HepG2 (cell line): Measurements from ENCODE around the gene DIAPH1. TPM values are rescaled to one million over a fixed set of nuclear protein-coding genes. Genes with fewer than 3 reads are reported as not detected.

Experiments used
- ATAC-seq: fragments of 200-7000 bp; cut with Tn5 transposase; 3 replicates; pipeline ENCODE4 v1.9.1; 2020; ENCODE audit warnings: mild to moderate bottlenecking, moderate library complexity
- BruUV-seq: library from RNA; stranded (reverse); fragments of 400-500 nt; replicated peaks from 2 replicates; lab custom pipeline; 2021; lab: Mats Ljungman, UMichigan
- CTCF ChIA-PET: fragments of 300-600 bp; formaldehyde crosslinking; extraction: SDS; loops from one replicate; lab custom pipeline; 2021; ENCODE audit warnings: low total read pairs, inconsistent platforms, low intra/inter-chr PET ratio; lab: Yijun Ruan, JAX
- POLR2A ChIA-PET: fragments of 350-600 bp; sonication (Branson Sonifier 250); formaldehyde crosslinking; loops from one replicate; lab custom pipeline; 2020; ENCODE audit warnings: antibody characterized with exemption, inconsistent platforms; lab: Yijun Ruan, JAX
- DNase-seq: peaks from one replicate; pipeline ENCODE4 v3.0.0-alpha.2; 2015; ENCODE audit warnings: low spot score
- FAIRE-seq: peaks from 3 replicates; lab custom pipeline; 2011; peaks lifted over from hg19 to GRCh38; lab: Jason Lieb, UNC
- H2AFZ ChIP-seq: one replicate; pipeline ENCODE4 v1.6.1; 2011; ENCODE audit warnings: low read length, inconsistent platforms
- H3K27ac ChIP-seq: fragments of 300-600 bp; 3 replicates; pipeline ENCODE4 v1.8.0; 2011; ENCODE audit warnings: mixed run types, mild to moderate bottlenecking, mixed read lengths, low read length, inconsistent platforms; ENCODE audit not compliant: insufficient read depth; ENCODE audit errors: extremely low read length
- H3K27me3 ChIP-seq, 2 experiments: fragments of 200-600 bp in 1 of 2; 2 replicates in 1 of 2; 3 replicates in 1 of 2; pipeline versions ENCODE4 v1.6.0 to v1.8.0; 2011; ENCODE audit warnings: low read length in 2 of 2, mild to moderate bottlenecking in 2 of 2, moderate library complexity in 2 of 2, inconsistent platforms in 1 of 2; ENCODE audit not compliant: insufficient read depth in 2 of 2, control insufficient read depth in 1 of 2
- H3K36me3 ChIP-seq, 2 experiments: fragments of 200-600 bp in 1 of 2; replicated peaks in 1 of 2; 2 replicates in 1 of 2; 3 replicates in 1 of 2; pipeline versions ENCODE4 v1.5.1 to v1.8.0; 2011; ENCODE audit warnings: low read length in 2 of 2, inconsistent platforms in 1 of 2; ENCODE audit not compliant: insufficient read depth in 2 of 2, control insufficient read depth in 1 of 2
- H3K4me1 ChIP-seq: 2 replicates; pipeline ENCODE4 v1.5.1; 2012; ENCODE audit warnings: low read length, inconsistent platforms; ENCODE audit not compliant: insufficient read depth
- H3K4me2 ChIP-seq: 2 replicates; pipeline ENCODE4 v1.6.0; 2011; ENCODE audit warnings: low read depth, low read length, inconsistent platforms
- H3K4me3 ChIP-seq, 3 experiments: fragments of 200-600 bp in 1 of 3; sonication (generic), shearing (Covaris generic) in 1 of 3; replicated peaks in 1 of 3; 2 replicates each; pipeline ENCODE4 v1.5.1; 2011 to 2016; ENCODE audit warnings: low read length in 3 of 3, inconsistent platforms in 2 of 3, low read depth in 2 of 3, mild to moderate bottlenecking in 2 of 3, control low read depth in 1 of 3, mixed read lengths in 1 of 3; ENCODE audit not compliant: insufficient read depth in 1 of 3
- H3K79me2 ChIP-seq: one replicate; pipeline ENCODE4 v1.6.1; 2011; ENCODE audit warnings: low read length, inconsistent platforms; ENCODE audit not compliant: insufficient read depth
- H3K9ac ChIP-seq: 2 replicates; pipeline ENCODE4 v1.6.0; 2011; ENCODE audit warnings: mild to moderate bottlenecking, low read depth, low read length, inconsistent platforms; ENCODE audit not compliant: insufficient read depth
- H3K9me3 ChIP-seq: 2 replicates; pipeline ENCODE4 v1.5.1; 2012; ENCODE audit warnings: mild to moderate bottlenecking, low read length
- H4K20me1 ChIP-seq: 2 replicates; pipeline ENCODE4 v1.6.0; 2011; ENCODE audit warnings: inconsistent platforms, mild to moderate bottlenecking, low read length, moderate library complexity; ENCODE audit not compliant: insufficient read depth
- HHEX ChIP-seq: IDR thresholded peaks from 2 replicates; pipeline ENCODE4 v1.6.1; 2016; ENCODE audit warnings: control low read depth
- JUN ChIP-seq: sonication (generic); formaldehyde crosslinking; IDR thresholded peaks from 2 replicates; pipeline ENCODE4 v1.4.0; 2020; ENCODE audit warnings: mild to moderate bottlenecking, missing genetic modification reagents
- KDM5B ChIP-seq: sonication (generic); formaldehyde crosslinking; IDR thresholded peaks from 2 replicates; pipeline ENCODE4 v1.4.0; 2020; ENCODE audit warnings: missing genetic modification reagents, mild to moderate bottlenecking, borderline replicate concordance
- MAFF ChIP-seq: IDR thresholded peaks from 2 replicates; pipeline ENCODE4 v1.6.1; 2011; ENCODE audit warnings: low read depth, low read length, improper control_type of control experiment
- RFX3 ChIP-seq: IDR thresholded peaks from 2 replicates; pipeline ENCODE4 v1.6.1; 2016; ENCODE audit warnings: missing biosample characterization, missing genetic modification reagents
- ZBTB38 ChIP-seq: sonication (generic); formaldehyde crosslinking; IDR thresholded peaks from 2 replicates; pipeline ENCODE4 v1.5.1; 2020; ENCODE audit warnings: mild to moderate bottlenecking, missing genetic modification reagents
- ZC3H4 ChIP-seq: sonication (generic); formaldehyde crosslinking; IDR thresholded peaks from 2 replicates; pipeline ENCODE4 v1.4.0; 2020; ENCODE audit warnings: missing genetic modification reagents, borderline replicate concordance
- ZNF274 ChIP-seq: sonication (generic); formaldehyde crosslinking; IDR thresholded peaks from 2 replicates; pipeline ENCODE4 v1.5.1; 2020; ENCODE audit warnings: mild to moderate bottlenecking, missing genetic modification reagents
- ZNF570 ChIP-seq: sonication (generic); formaldehyde crosslinking; IDR thresholded peaks from 2 replicates; pipeline ENCODE4 v1.4.0; 2020; ENCODE audit warnings: mild to moderate bottlenecking, missing genetic modification reagents, borderline replicate concordance
- ZNF780A ChIP-seq: sonication (generic); formaldehyde crosslinking; IDR thresholded peaks from 2 replicates; pipeline ENCODE4 v1.8.0; 2022; ENCODE audit warnings: mild to moderate bottlenecking, missing genetic modification reagents, moderate library complexity
- ZSCAN29 ChIP-seq: sonication (generic); formaldehyde crosslinking; conservative IDR thresholded peaks from 2 replicates; pipeline ENCODE4 v1.4.0; 2020; ENCODE audit warnings: mild to moderate bottlenecking, missing genetic modification reagents
- in situ Hi-C: cut with HindIII; loops from 2 replicates; pipeline ENCODE4 v1.10.0; 2017; ENCODE audit warnings: low pct_unique_long_range_greater_than_20kb; ENCODE audit not compliant: extremely low pct_ligation_motif_present
- intact Hi-C: fragments of 100-400 bp; cut with micrococcal nuclease; formaldehyde crosslinking; loops from one replicate; pipeline ENCODE4 v1.10.0; 2022; ENCODE audit not compliant: unreplicated experiment
- polyA plus RNA-seq, 8 experiments: library from polyadenylated mRNA; depleted of rRNA in 3 of 8; stranded (reverse) in 7 of 8; unstranded in 1 of 8; fragments of >200 nt; fragmentation: Illumina TruSeq in 4 of 8; extraction: Trizol in 4 of 8; gene quantifications; 2 replicates each; pipeline versions ENCODE4 v1.2.1 to v1.2.3, GENCODE V29; 2011 to 2016; ENCODE audit warnings: low read depth in 4 of 8, missing spikeins in 1 of 8, mixed read lengths in 1 of 8; ENCODE audit not compliant: insufficient read depth in 1 of 8
- total RNA-seq, 5 experiments: library from RNA; depleted of rRNA; stranded (reverse); fragments of >200 nt; fragmentation: Illumina TruSeq; extraction: Trizol; gene quantifications; 2 replicates each; pipeline ENCODE4 v1.2.3, GENCODE V29; 2016; ENCODE audit warnings: low read depth in 1 of 5
- TF ChIP-seq, protein P1 (sequence below): sonication (generic); formaldehyde crosslinking; IDR thresholded peaks from 2 replicates; pipeline ENCODE4 v1.8.1; 2023; ENCODE audit warnings: mild to moderate bottlenecking, missing genetic modification reagents, borderline replicate concordance
- TF ChIP-seq, protein P2 (sequence below): sonication (generic); formaldehyde crosslinking; IDR thresholded peaks from 2 replicates; pipeline ENCODE4 v1.5.1; 2020; ENCODE audit warnings: mild to moderate bottlenecking, missing genetic modification reagents, moderate library complexity
- TF ChIP-seq, protein P3 (sequence below): IDR thresholded peaks from 2 replicates; pipeline ENCODE4 v1.6.1; 2016; ENCODE audit warnings: control low read depth
- TF ChIP-seq, protein P4 (sequence below): sonication (generic); formaldehyde crosslinking; IDR thresholded peaks from 2 replicates; pipeline ENCODE4 v1.4.0; 2020; ENCODE audit warnings: missing genetic modification reagents, borderline replicate concordance
- TF ChIP-seq, protein P5 (sequence below): IDR thresholded peaks from 2 replicates; pipeline ENCODE4 v1.6.1; 2016; ENCODE audit warnings: missing compliant biosample characterization, missing genetic modification reagents, borderline replicate concordance

DIAPH1 gene
- total and polyA plus RNA-seq, 2 of the 13 experiments (the other 11 are each of a cell fraction or from before 2014, with no cell fraction given) = 25.1 to 33.9 TPM

DNA sequence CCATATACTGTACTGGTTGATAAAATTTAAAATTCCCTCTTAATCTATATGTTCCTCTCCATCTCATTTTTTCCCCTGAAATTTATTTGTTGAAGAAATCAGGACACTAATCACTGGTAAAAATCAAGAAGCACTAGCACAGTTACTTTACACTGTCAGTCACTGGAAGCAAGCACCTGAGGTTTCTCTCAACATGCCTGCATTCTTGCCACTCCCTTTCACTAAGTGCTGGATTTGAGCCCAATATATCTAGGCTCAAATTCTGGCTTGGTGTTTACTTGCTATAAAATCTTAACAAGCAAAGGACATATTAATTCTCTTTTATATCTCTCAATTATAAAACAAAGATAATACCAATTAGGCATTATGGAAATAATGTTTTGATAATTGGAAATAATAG, 58.6 kb downstream of the DIAPH1 start (continued):
- TF ChIP-seq ZNF570 (CRISPR knock-in tag) (no peak), JUN (no peak), HHEX (CRISPR knock-in tag) (no peak), KDM5B (CRISPR knock-in tag) (no peak)

DNA sequence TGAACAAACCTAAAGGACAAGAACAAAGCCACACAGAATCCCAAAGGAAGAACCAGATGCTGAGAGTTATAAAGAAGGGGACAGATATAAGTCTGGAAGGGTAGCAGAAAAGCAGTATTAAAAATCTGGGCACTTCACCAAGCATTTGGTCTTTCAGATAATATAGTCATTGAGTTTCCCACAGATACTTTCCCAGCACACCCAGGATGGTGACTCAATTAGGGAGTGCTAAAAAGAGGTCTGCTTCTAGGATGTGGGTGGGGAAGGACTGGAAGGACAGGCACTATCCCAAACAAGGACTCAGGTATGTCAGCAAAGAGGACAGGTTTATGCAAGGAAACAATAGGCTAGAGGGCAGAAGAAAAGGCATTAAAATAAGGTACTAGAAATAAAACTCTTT, 59.3 kb downstream of the DIAPH1 start:
- Histone ChIP-seq H3K9me3 (no peaks in the 10 kb centered on the region), H3K79me2 (no peaks in the 10 kb centered on the region), H3K9ac (no peak overlapping the region), H3K4me1 (peaks cover 5% of the 10 kb centered on the region), H3K36me3 (peaks cover 9 to 47% of the 10 kb centered on the region in 2 experiments), H3K27ac (no peak overlapping the region), H2AFZ (no peak overlapping the region), H4K20me1 (no peaks in the 10 kb centered on the region), H3K4me3 (no peak overlapping the region), H3K27me3 (no peaks in the 10 kb centered on the region), H3K4me2 (no peak overlapping the region)
- no peak for TF ChIP-seq ZBTB38
- no peak for TF ChIP-seq ZNF274 (CRISPR knock-in tag)
- TF ChIP-seq MAFF = no peak
- TF ChIP-seq RFX3 = no peak
- TF ChIP-seq, protein P1, sequence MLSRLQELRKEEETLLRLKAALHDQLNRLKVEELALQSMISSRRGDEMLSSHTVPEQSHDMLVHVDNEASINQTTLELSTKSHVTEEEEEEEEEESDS (CRISPR knock-in tag) = no peak
- TF ChIP-seq ZSCAN29 (CRISPR knock-in tag) = no peak
- no peak for TF ChIP-seq ZNF780A (CRISPR knock-in tag)
- no peak for TF ChIP-seq ZC3H4 (CRISPR knock-in tag)
- TF ChIP-seq, protein P2, sequence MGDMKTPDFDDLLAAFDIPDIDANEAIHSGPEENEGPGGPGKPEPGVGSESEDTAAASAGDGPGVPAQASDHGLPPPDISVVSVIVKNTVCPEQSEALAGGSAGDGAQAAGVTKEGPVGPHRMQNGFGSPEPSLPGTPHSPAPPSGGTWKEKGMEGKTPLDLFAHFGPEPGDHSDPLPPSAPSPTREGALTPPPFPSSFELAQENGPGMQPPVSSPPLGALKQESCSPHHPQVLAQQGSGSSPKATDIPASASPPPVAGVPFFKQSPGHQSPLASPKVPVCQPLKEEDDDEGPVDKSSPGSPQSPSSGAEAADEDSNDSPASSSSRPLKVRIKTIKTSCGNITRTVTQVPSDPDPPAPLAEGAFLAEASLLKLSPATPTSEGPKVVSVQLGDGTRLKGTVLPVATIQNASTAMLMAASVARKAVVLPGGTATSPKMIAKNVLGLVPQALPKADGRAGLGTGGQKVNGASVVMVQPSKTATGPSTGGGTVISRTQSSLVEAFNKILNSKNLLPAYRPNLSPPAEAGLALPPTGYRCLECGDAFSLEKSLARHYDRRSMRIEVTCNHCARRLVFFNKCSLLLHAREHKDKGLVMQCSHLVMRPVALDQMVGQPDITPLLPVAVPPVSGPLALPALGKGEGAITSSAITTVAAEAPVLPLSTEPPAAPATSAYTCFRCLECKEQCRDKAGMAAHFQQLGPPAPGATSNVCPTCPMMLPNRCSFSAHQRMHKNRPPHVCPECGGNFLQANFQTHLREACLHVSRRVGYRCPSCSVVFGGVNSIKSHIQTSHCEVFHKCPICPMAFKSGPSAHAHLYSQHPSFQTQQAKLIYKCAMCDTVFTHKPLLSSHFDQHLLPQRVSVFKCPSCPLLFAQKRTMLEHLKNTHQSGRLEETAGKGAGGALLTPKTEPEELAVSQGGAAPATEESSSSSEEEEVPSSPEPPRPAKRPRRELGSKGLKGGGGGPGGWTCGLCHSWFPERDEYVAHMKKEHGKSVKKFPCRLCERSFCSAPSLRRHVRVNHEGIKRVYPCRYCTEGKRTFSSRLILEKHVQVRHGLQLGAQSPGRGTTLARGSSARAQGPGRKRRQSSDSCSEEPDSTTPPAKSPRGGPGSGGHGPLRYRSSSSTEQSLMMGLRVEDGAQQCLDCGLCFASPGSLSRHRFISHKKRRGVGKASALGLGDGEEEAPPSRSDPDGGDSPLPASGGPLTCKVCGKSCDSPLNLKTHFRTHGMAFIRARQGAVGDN (CRISPR knock-in tag) = no peak
- TF ChIP-seq, protein P3, sequence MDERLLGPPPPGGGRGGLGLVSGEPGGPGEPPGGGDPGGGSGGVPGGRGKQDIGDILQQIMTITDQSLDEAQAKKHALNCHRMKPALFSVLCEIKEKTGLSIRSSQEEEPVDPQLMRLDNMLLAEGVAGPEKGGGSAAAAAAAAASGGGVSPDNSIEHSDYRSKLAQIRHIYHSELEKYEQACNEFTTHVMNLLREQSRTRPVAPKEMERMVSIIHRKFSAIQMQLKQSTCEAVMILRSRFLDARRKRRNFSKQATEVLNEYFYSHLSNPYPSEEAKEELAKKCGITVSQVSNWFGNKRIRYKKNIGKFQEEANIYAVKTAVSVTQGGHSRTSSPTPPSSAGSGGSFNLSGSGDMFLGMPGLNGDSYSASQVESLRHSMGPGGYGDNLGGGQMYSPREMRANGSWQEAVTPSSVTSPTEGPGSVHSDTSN (CRISPR knock-in tag) = no peak
- TF ChIP-seq, protein P4, sequence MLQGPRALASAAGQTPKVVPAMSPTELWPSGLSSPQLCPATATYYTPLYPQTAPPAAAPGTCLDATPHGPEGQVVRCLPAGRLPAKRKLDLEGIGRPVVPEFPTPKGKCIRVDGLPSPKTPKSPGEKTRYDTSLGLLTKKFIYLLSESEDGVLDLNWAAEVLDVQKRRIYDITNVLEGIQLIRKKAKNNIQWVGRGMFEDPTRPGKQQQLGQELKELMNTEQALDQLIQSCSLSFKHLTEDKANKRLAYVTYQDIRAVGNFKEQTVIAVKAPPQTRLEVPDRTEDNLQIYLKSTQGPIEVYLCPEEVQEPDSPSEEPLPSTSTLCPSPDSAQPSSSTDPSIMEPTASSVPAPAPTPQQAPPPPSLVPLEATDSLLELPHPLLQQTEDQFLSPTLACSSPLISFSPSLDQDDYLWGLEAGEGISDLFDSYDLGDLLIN (CRISPR knock-in tag) = no peak
- TF ChIP-seq, protein P5, sequence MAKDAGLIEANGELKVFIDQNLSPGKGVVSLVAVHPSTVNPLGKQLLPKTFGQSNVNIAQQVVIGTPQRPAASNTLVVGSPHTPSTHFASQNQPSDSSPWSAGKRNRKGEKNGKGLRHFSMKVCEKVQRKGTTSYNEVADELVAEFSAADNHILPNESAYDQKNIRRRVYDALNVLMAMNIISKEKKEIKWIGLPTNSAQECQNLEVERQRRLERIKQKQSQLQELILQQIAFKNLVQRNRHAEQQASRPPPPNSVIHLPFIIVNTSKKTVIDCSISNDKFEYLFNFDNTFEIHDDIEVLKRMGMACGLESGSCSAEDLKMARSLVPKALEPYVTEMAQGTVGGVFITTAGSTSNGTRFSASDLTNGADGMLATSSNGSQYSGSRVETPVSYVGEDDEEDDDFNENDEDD (CRISPR knock-in tag) = no peak
- in situ Hi-C loops = loop anchor here (10.0 kb wide), 1 partner anchor 465 kb away; the partner anchor contains the start of gene PCDHB2
- ChIA-PET POLR2A (no interaction called here), CTCF (no interaction called here)
- no TSS peak for BruUV-seq
- no peak for DNase-seq
- intact Hi-C loops = no loop called here
- no peak for FAIRE-seq
- no peak for ATAC-seq
